Ovary (tissue), 9 donors: ENCODE results near the gene UGT1A6. TPM values are rescaled to one million over a fixed set of nuclear protein-coding genes. Genes with fewer than 3 reads are reported as not detected.

Experiments used
- DNase-seq, 5 donors: peaks; one replicate each; pipeline ENCODE4 v3.0.0-alpha.2; 2019 to 2020
- H3K27ac ChIP-seq, 2 donors: fragments of 200-600 bp; one replicate each; pipeline versions ENCODE4 v1.5.1 to v1.8.0; 2019 to 2022
- H3K27me3 ChIP-seq: fragments of 200-600 bp; one replicate; pipeline ENCODE4 v1.8.0; 2022
- H3K36me3 ChIP-seq: fragments of 200-600 bp; sonication (generic); one replicate; pipeline ENCODE4 v1.5.1; 2019
- H3K4me1 ChIP-seq: one replicate; pipeline ENCODE4 v1.8.1; 2013; ENCODE audit warnings: mild to moderate bottlenecking, moderate library complexity; ENCODE audit not compliant: insufficient read depth
- H3K4me3 ChIP-seq: fragments of 200-600 bp; sonication (generic); one replicate; pipeline ENCODE4 v1.5.1; 2017
- H3K9me3 ChIP-seq, 2 donors: fragments of 200-600 bp in 1 of 2; sonication (generic) in 1 of 2; one replicate each; pipeline versions ENCODE4 v1.5.1 to v1.8.1; 2013 to 2019; ENCODE audit warnings: mild to moderate bottlenecking in 1 of 2, moderate library complexity in 1 of 2
- EP300 ChIP-seq: sonication (generic); formaldehyde crosslinking; IDR thresholded peaks from one replicate; pipeline ENCODE4 v1.6.1; 2017; ENCODE audit warnings: antibody characterized with exemption
- POLR2A ChIP-seq: fragments of 450-650 bp; IDR thresholded peaks from one replicate; pipeline ENCODE4 v1.6.1; 2017; ENCODE audit warnings: antibody characterized with exemption, mild to moderate bottlenecking, moderate library complexity
- WGBS, 3 donors: extraction: QIAGEN DNeasy Blood & Tissue Kit in 1 of 3; methylation state at CpG; one replicate each; pipeline versions ENCODE4 v1.1.5 to v1.1.7; 2013 to 2017; 5-methylcytosine and 5-hydroxymethylcytosine counted together
- intact Hi-C, 4 donors: fragments of 100-400 bp; cut with DNase I; formaldehyde crosslinking; loops; one replicate each; pipeline versions ENCODE4 v1.11.0 to v1.15.1; 2022 to 2023
- polyA plus RNA-seq, 2 donors: library from polyadenylated mRNA; stranded (reverse); fragments of 200-250 nt in 1 of 2; fragments of 350-450 nt in 1 of 2; fragmentation: Illumina TruSeq in 1 of 2; extraction: RNeasy Lipid Tissue Mini Kit (QIAGEN cat#74804) in 1 of 2; gene quantifications; one replicate each; pipeline ENCODE4 v1.2.3, GENCODE V29; 2013 to 2014
- total RNA-seq, 7 donors: library from RNA; depleted of rRNA in 2 of 7; stranded (reverse); fragments of >200 nt in 2 of 7; fragmentation: NEBNext Ultra II Directional in 3 of 7; extraction: Animal tissue kit (Norgen Biotek cat#: 25700) in 3 of 7; gene quantifications; one replicate each; pipeline versions ENCODE4 v1.1.0 to v1.2.4, GENCODE V29; 2016 to 2023
- TF ChIP-seq, protein P1 (sequence below), 3 donors: fragments of 450-650 bp in 2 of 3; fragments of 200-600 bp in 1 of 3; IDR thresholded peaks; one replicate each; pipeline versions ENCODE4 v1.5.1 to v1.8.0; 2016 to 2022; ENCODE audit warnings: antibody characterized with exemption in 3 of 3, mild to moderate bottlenecking in 1 of 3
- donor health status: DM: no; HTN: no; CAD: no; lungs with moderate emphysema.
- donor health status: DM: no; HTN: no; CAD: no.
- donor health status: Bipolar disorder and iron deficiency.
- donor health status: DM: yes; HTN: yes; CAD: no.
- donor health status: DM: no; HTN: no; CAD: no.
- donor health status: DM: yes; HTN: yes; CAD: no.

UGT1A6 gene
- total and polyA plus RNA-seq, 9 donors = not detected

DNA sequence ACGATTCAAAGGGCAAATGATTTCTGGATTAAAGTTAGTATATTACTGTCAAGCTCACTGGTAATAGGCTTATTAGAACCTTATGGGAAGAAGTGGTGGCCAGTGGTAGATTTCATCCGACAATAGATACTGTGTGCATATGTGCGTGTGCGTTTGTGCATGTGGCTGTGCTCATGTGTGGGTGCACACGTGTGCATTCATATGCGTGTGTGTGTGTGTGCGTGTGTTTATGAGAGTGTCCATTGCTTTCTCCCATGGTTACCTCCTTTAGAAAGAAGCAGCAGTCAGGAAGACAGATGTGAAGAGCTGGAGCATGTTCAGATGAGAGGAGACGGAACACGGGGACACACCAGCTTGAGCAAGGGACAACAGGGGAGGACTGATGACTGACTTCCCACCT lies 76.6 kb downstream of the UGT1A6 start:
- 89 to 91% (median 90%) methylated on average over 9 of the region's 9 CpGs for WGBS, 3 donors
- no peak for DNase-seq
- Histone ChIP-seq H3K4me1 (no peaks in the 10 kb centered on the region), H3K27ac (no peak overlapping the region), H3K9me3 (no peaks in the 10 kb centered on the region), H3K4me3 (no peak overlapping the region), H3K27me3 (no peaks in the 10 kb centered on the region), H3K36me3 (no peaks in the 10 kb centered on the region)
- intact Hi-C loops = no loop called here
- TF ChIP-seq POLR2A (no peak), EP300 (no peak)
- TF ChIP-seq, protein P1, sequence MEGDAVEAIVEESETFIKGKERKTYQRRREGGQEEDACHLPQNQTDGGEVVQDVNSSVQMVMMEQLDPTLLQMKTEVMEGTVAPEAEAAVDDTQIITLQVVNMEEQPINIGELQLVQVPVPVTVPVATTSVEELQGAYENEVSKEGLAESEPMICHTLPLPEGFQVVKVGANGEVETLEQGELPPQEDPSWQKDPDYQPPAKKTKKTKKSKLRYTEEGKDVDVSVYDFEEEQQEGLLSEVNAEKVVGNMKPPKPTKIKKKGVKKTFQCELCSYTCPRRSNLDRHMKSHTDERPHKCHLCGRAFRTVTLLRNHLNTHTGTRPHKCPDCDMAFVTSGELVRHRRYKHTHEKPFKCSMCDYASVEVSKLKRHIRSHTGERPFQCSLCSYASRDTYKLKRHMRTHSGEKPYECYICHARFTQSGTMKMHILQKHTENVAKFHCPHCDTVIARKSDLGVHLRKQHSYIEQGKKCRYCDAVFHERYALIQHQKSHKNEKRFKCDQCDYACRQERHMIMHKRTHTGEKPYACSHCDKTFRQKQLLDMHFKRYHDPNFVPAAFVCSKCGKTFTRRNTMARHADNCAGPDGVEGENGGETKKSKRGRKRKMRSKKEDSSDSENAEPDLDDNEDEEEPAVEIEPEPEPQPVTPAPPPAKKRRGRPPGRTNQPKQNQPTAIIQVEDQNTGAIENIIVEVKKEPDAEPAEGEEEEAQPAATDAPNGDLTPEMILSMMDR (IDR thresholded peaks at IDR 0.05) = no peak

DNA sequence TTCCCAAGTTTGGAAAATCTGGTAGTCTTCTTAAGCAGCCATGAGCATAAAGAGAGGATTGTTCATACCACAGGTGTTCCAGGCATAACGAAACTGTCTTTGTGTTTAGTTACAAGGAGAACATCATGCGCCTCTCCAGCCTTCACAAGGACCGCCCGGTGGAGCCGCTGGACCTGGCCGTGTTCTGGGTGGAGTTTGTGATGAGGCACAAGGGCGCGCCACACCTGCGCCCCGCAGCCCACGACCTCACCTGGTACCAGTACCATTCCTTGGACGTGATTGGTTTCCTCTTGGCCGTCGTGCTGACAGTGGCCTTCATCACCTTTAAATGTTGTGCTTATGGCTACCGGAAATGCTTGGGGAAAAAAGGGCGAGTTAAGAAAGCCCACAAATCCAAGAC lies 79.5 kb downstream of the UGT1A6 start:
- Histone ChIP-seq H3K4me1 (no peaks in the 10 kb centered on the region), H3K9me3 (no peaks in the 10 kb centered on the region), H3K27me3 (no peaks in the 10 kb centered on the region), H3K27ac (no peak overlapping the region), H3K36me3 (no peaks in the 10 kb centered on the region), H3K4me3 (no peak overlapping the region)
- no peak for DNase-seq
- intact Hi-C loops = no loop called here
- 88 to 91% (median 89%) methylated on average over 16 of the region's 16 CpGs for WGBS, 3 donors
- TF ChIP-seq, protein P1 (IDR thresholded peaks at IDR 0.05) = no peak
- TF ChIP-seq EP300 = no peak
- no peak for TF ChIP-seq POLR2A

DNA sequence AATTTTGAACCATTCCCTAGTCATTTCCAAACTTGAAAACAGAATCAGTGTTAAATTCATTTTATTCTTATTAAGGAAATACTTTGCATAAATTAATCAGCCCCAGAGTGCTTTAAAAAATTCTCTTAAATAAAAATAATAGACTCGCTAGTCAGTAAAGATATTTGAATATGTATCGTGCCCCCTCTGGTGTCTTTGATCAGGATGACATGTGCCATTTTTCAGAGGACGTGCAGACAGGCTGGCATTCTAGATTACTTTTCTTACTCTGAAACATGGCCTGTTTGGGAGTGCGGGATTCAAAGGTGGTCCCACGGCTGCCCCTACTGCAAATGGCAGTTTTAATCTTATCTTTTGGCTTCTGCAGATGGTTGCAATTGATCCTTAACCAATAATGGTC lies 79.9 kb downstream of the UGT1A6 start:
- H3K36me3 ChIP-seq = no peaks in the 10 kb centered on the region
- no peak for TF ChIP-seq EP300
- TF ChIP-seq, protein P1 (IDR thresholded peaks at IDR 0.05) = no peak
- no peak for TF ChIP-seq POLR2A
- 62 to 68% (median 67%) methylated on average over 5 of the region's 5 CpGs for WGBS, 3 donors
- no peak overlapping the region for H3K27ac ChIP-seq
- intact Hi-C loops = no loop called here
- H3K9me3 ChIP-seq = no peaks in the 10 kb centered on the region
- H3K4me3 ChIP-seq = no peak overlapping the region
- no peak for DNase-seq
- H3K4me1 ChIP-seq = no peaks in the 10 kb centered on the region
- no peaks in the 10 kb centered on the region for H3K27me3 ChIP-seq

DNA sequence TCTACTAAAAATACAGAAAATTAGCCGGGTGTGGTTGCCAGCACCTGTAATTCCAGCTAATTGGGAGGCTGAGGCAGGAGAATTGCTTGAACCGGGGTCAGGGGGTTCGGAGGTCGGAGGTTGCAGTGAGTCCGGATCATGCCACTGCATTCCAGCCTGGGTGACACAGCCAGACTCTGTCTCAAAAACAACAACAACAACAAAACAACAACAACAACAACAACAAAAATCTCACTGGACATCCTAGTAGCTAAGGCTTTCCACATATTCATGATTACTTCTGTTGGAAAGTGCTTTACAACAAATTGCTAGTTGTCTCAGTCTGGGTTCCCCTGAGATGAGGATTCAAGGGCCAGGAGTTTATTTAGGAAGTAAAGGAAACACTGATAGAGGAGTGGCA lies 81.2 kb downstream of the UGT1A6 start:
- DNase-seq = no peak
- no peaks in the 10 kb centered on the region for H3K36me3 ChIP-seq
- H3K27ac ChIP-seq = no peak overlapping the region
- no peaks in the 10 kb centered on the region for H3K27me3 ChIP-seq
- WGBS, 3 donors = 86 to 90% (median 88%) methylated on average over 5 of the region's 5 CpGs
- intact Hi-C loops = no loop called here
- no peaks in the 10 kb centered on the region for H3K9me3 ChIP-seq
- TF ChIP-seq POLR2A (no peak), EP300 (no peak)
- TF ChIP-seq, protein P1 (IDR thresholded peaks at IDR 0.05) = no peak
- no peak overlapping the region for H3K4me3 ChIP-seq
- no peaks in the 10 kb centered on the region for H3K4me1 ChIP-seq

DNA sequence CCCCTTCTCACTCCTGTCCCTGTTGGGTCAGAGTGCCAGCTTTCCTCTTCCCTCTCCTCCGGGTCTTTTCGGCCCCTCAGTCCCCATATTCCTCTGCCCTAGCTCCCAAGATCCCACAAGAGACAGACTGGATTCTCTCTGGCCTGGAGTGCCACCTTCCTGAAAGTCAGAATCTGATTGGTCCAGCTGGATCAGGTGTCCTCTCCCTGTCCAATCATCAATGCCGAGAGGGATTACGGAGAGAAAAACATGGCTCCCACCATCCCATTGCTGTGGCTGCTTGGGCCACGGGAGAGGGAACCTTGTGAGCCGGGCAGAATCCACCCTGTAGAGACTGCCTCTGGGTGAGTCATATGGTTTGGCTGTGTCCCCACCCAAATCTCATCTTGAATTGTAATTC lies 82.7 kb downstream of the UGT1A6 start:
- TF ChIP-seq EP300 (no peak), POLR2A (no peak)
- TF ChIP-seq, protein P1 (IDR thresholded peaks at IDR 0.05) = no peak
- DNase-seq = no peak
- no peak overlapping the region for H3K4me3 ChIP-seq
- H3K27ac ChIP-seq = no peak overlapping the region
- 90 to 95% (median 91%) methylated on average over 6 of the region's 6 CpGs for WGBS, 3 donors
- H3K27me3 ChIP-seq = no peaks in the 10 kb centered on the region
- intact Hi-C loops = no loop called here
- H3K9me3 ChIP-seq = no peaks in the 10 kb centered on the region
- no peaks in the 10 kb centered on the region for H3K4me1 ChIP-seq
- H3K36me3 ChIP-seq = no peaks in the 10 kb centered on the region
